Right lobe of liver (tissue), 4 donors: ENCODE results near the gene CHRNA1.

Experiments
- CTCF ChIP-seq, 4 donors: fragments of 200-600 bp in 3 of 4; fragments of 450-650 bp in 1 of 4; IDR thresholded peaks; one replicate each; pipeline versions ENCODE4 v1.5.1 to v1.8.0; 2016 to 2022; ENCODE audit warnings: antibody characterized with exemption in 4 of 4, mild to moderate bottlenecking in 2 of 4
- POLR2A ChIP-seq: fragments of 450-650 bp; IDR thresholded peaks from one replicate; pipeline ENCODE4 v1.6.1; 2017; ENCODE audit warnings: antibody characterized with exemption, mild to moderate bottlenecking
- donor health status: DM: no; HTN: no; CAD: no.
- donor health status: DM: no; HTN: no; CAD: no.
- donor health status: DM: no; HTN: yes; CAD: no.

GRCh38 chr2:174812037-174812436 lies 47.8 kb upstream of the CHRNA1 start:
- TF ChIP-seq CTCF (IDR thresholded peaks at IDR 0.05), result no peak
- no peak for TF ChIP-seq POLR2A
